Stimulated activated CD4-positive, alpha-beta T cell treated with anti-CD3 and anti-CD28 coated beads, TNF-alpha, amount 100 ng/mL, for 1 hour (primary cell): ENCODE measurements around the gene PRKAB2.
"Not testable (repeated sequence)": the region's sequence is repeated elsewhere in the genome, so short reads cannot be mapped to it uniquely, and the experiment has no call there.

Experiments used
- DNase-seq, 3 donors: peaks; one replicate each; pipeline ENCODE4 v3.0.0-alpha.2; 2020; ENCODE audit warnings: low read depth in 3 of 3, low spot score in 1 of 3

PRKAB2 gene, protein sequence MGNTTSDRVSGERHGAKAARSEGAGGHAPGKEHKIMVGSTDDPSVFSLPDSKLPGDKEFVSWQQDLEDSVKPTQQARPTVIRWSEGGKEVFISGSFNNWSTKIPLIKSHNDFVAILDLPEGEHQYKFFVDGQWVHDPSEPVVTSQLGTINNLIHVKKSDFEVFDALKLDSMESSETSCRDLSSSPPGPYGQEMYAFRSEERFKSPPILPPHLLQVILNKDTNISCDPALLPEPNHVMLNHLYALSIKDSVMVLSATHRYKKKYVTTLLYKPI

DNA sequence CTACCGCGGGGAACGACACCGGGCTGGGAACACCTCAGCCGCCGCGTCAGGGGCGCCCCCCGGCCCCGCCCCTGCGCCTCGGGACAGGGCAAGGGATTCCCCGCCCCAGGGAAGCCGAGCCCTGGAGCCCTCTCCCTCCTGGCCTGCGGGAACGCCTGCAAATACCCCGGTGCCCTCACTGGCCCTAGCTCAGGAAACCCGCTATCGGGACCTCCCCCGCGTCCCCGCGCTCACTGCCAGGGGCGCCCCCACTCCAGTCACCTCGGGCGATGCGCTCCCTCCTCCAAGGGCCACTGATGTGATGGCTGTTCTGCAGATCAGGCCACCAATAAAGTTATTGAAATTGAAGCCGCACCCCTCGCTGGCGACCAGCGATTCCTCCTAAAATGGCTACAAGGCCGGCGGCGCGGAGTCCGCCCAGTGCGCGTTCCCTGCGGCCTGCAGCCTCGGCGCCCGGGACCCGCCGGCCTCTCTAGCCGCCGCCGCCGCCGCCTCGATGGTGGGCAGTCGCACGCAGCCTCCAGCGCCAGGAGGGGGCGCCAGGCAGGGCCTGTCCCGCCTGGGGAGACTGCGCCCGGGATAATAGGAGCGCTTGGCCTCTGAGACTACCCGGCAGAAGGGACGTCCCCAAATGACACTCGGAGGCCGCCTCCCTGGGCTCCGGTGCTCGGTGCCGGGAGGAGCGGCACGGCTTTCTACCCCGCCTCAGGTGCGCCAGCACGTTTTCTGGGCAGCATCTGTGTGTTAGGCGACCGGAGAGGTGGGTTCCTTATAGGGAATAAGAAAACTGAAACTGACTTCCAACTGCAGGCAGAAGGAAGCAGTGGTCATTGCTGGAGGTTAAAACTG, at the start of gene PRKAB2:
PRKAB2 (minus strand) TSS at position 303 of the 849 bp plus-strand sequence. CDS start 326 bp downstream, outside the sequence.
- DNase-seq: peak; percentile 66 to 87 (median 75)

DNA sequence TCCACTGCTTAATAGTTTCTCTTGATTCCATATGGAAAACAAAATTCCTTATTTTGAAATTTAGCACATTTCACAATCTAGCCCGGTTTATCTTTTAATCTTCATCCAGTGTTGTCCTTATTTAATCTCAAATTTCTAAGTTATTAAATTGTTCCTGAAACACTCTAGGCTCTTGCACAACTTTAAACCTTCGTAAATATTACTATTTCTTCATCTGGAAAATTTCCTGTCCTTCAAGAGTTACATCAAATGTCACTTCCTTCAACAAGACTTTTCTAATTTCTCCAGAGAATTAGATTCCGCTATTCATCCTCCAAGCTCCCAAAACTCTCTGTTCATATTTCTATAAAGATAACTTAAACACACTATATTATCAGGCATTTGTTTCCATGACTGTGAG, 46.3 kb upstream of the PRKAB2 start:
- DNase-seq: no peak

DNA sequence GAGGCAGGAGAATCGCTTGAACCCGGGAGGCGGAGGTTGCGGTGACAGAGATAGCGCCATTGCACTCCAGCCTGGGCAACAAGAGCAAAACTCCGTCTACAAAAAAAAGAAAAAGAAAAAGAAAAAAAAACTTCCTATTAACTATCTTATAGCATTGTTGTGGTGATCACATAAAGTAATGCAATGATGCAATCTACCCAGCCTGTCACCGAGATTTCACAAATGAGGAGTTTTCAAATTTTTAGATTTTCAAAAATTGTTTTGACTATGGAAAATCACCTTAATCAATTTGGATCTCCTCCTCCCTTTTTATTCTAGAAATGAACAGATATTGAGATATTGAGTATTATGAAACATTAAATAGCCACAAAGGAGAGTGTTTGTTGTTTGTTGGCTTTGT, 44.9 kb upstream of the PRKAB2 start:
- no peak for DNase-seq

DNA sequence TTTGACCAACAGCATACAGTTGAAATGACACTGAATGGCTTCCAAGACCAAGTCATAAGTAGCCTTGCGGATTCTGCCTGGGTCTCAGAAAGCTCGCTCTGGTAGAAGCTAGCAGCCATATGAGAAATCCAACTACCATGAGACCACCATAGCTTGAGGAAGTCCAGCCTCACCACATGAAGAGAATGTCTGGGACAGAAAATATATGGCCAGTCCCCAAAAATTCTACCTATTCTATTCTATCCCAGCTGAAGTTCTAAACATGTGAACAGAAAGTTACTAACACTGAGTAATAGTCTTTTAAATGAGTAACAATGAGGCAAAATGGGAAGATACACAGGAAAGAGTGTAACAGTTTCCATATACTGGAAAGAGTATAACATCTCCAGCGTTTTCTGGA, 43.9 kb upstream of the PRKAB2 start:
- DNase-seq: no peak

DNA sequence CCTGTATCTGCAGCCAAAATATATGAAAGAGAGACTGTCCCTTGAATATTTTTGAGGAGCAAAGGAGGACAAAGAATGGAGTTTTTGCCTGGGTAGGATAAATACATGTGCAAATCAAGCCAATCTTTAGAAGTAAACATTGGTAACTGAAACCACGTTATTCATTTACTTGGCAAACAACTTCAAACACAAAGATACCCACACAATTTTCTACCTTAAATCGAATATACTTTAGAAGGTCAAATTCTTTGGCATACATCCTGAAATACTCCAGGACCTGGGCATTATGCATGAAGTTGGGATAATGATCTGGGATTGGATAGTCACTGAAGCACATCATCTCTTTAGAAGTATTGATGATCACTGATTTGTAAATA, 43.3 kb upstream of the PRKAB2 start:
- no peak for DNase-seq

DNA sequence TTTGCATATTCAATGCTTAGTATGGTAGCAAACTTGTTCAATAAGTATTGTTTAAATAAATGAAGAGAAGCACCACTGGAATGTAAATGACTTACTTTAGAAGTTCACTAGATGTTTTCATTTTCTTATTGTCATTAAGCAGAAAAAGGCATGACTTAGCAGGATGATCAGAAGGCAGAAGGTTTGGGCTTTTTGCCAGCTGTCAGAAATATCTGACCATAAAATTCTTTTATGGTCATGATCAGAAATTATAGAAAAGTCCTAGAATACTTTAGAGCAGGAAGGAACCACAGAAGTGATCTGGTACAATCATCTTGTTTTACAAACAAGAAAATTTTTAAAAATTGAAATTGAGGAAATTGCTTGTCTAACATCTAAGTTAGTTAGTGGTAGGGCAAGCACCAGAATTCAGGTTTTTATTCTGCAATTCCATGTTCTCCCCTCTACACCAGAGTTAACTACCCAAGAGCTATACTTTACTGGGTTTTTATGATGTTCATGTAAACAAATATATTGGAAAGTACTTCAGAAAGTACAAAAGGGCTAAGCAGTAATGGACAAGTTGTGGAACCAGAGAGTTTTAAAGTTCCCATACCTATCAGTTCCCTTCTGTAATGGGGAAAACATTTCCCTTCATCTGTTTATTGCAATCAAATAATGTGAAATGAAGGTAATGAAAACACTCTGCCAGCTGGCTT, 42.7 kb upstream of the PRKAB2 start:
- DNase-seq: no peak

DNA sequence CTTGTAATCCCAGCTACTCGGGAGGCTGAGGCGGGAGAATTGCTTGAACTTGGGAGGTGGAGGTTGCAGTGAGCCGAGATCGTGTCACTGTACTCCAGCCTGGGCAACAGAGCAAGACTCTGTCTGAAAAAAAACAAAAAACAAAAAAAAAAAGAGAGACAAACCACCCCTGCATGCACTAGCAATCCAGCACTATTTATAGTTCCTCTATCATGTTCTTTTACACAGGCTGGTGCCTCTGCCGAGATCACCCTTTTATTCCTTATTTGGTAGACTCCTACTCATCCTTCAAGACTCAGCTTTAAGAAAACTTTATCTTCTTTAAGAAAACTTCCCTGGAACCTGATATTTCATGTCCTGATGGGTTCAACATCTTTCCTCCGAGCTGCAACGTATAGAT, 42.1 kb upstream of the PRKAB2 start:
- DNase-seq: no peak

DNA sequence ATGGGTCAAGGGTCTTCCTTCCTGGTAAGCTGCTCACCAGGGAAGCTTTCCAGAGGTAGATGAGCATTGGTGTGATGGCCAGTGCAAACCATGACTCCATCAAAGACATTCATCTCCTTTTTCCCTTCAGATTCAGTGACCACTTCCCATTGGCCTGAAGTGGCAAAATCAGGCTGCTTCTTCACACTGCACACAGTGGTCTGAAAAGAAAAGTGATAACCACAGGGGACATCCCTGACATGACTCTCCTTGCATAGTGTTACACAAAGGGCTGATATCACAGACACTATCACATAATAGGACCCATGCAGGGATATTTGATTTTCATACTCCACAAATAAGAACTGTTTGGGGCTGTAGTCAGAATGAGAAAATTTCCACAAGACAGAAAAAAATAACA, 41.0 kb upstream of the PRKAB2 start:
- no peak for DNase-seq

DNA sequence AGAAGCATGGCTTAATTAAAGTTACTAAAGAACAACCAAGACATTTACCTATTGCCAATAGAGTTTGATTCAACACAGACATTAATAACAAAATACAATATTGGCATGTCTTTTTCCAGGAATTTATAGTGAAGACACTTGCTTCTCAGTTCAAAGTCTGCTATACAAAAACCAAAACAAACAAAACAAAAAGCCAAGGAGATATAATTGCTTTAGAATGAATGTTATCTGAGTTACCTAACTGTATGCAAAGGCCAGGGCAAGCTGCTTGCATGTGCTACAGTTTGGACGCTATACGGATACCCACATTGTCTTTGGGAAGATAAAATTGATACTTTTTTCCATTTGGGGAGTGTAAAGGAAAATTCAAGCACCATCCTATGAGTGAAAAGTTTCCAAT, 39.3 kb upstream of the PRKAB2 start:
- no peak for DNase-seq

DNA sequence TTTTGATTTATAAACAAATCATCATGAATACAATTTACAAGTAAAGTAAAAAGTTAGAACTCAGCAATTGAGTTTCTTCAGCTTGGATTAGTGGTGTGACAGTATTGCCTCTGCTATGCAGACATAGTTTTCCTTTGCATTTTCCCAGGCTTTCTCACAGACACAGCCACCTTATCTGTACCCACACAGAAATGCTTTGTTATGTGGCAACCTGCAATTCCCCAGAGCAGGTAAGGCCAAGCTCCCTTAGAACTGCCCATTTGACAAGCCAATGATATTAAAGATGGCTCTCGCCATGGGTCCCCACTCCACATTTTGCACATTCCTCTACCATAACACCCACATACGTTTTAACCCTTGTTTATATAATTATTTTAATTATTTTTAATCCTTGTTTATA, 38.7 kb upstream of the PRKAB2 start:
- no peak for DNase-seq

DNA sequence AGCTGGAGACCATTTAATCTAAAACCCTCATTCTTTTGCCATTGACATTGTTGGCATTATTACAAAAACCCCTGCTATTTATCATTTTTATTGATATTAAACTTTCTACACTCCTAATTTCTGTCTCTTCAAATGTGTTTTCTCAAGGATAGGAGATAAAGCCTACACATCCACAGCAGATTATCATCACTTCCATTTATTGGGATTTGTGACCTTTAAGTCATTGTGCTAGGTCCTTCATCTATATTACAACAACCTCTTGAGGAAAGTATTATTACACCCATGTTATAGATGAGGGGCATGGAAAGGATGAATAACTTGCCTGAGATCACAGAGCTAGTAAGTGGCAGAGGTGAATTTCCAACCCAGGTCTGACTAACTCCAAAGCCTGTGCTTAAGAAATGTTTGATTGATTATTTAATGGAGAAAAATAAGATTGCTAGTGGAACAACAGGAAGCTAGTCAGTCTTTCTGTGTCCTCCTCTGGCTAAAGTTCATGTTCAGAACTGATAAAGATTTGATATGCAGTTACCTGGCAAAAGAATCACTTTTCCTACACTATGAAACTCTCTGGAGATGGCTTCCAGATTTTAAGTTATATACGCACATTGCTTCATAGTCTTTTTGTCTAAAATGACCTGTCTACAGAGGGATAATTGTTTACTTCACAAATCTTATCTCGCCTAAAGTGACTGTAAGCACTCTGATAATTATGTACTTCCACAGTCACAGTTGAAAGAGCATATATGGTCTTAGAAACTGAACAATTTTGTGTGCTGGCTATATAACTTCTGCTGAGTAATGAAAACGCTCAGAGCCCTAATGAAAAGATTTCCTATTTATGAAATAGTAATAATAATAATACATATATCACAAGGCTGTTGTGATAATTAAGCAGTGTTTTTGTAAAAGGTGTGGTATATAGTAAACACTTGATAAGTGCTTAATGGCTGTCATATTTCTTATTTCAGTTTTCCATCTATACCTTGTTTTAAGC, 37.9 kb upstream of the PRKAB2 start:
- DNase-seq: no peak

DNA sequence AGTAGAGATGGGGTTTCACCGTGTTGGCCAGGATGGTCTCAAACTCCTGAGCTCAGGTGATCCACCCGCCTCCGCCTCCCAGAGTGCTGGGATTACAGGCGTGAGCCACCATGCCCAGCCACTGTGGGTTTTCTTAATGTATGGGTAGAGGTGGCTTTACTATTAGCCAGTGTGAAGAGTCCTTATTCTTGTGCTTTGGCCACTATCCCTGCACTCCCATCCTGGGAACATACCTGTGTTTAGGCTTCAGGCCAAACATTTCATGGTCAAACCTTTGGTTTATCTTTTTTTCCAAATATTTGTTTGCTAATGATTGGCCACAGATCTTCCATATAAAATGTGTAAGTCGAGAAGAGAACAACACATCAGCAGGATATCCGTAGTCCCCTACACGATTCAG, 36.3 kb upstream of the PRKAB2 start:
- DNase-seq: no peak

DNA sequence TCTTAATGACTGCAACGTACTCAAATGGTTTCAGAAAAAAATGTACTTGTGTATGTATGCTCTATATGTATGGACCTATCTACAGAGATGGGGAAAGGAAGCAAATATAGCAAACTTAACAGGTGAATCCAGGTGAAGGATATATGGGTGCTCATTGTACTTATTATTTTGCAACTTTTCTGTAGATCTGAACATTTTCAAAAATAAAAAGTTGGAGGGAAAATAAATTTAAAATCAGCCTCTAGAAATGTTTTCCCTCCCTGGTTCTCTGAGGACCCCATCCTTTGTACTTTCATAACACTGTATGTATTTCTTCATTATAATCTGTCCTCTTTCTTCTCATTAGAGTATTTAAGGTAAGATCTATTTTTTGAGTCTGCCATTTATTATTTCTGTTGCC, 34.9 kb upstream of the PRKAB2 start:
- DNase-seq: no peak

DNA sequence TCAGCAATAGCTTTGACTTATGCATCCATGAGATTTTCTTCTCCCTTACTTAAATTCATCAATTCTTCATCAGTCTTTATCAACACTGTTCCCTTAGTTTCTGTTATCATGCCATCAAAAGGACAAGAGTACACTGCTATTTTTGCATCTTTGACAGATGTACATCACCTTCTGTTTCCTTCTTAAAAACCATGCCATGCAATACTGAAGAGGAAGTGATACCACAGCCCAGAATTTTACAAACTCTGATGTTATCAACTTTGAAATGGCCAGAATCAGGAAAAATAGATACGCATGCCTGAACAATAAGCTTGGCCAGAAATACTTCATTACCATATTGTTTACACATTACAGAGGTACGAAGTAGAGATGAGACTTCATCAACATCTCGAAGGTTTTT, 31.8 kb upstream of the PRKAB2 start:
- DNase-seq: no peak

DNA sequence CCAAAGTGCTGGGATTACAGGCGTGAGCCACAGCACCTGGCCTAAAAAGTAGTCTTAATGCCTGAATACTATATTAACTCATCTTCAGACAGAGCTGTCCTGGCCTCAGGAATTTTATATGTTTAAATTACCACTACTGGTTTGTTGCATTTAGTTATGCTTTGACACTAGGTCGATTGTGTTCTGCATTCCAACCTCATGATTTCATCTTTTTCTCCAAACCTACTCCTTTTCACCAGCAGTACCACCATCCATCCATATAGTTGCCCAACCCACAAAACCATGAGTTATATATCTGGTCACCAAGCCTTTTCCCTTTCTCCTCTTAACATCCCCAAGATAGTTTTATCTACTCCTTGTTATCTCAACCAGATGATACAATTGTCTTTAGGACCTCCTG, 30.3 kb upstream of the PRKAB2 start:
- no peak for DNase-seq

DNA sequence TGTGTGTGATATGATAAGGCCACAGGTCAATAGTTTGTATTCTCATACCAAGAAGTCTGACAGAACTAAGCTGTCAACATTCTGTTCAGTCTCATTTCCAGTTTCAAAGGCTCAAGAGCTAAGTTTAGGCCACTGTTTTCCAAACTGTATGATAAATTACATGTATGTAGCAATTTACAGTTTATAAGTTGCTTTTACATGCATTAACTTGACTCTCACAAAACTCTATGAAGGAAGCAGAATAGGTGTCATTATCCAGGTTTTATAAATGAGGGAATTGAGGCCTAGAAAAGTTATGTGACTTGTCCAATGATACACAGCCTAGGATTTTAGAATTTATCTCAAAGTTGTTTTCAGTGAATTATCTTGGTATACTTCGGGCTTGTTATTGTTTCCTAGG, 29.5 kb upstream of the PRKAB2 start:
- no peak for DNase-seq

DNA sequence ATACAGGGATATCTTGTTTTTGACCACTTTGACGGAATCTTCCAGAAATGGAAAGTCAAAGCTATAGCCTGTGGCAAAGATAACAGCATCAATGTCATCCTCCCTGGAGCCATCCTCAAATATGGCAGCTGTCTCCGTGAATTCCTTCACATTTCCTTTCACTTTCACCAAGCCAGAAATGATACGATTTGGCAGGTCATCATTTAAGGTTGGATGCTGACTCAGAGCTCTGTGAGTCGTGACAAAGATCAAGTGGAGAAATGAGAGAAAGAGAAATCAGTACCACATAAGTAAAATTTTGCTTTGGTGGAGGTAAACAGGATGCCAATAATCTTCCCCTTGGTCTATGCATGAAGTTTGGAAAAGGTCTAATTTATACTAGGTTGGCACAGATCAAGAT, 29.0 kb upstream of the PRKAB2 start:
- no peak for DNase-seq

DNA sequence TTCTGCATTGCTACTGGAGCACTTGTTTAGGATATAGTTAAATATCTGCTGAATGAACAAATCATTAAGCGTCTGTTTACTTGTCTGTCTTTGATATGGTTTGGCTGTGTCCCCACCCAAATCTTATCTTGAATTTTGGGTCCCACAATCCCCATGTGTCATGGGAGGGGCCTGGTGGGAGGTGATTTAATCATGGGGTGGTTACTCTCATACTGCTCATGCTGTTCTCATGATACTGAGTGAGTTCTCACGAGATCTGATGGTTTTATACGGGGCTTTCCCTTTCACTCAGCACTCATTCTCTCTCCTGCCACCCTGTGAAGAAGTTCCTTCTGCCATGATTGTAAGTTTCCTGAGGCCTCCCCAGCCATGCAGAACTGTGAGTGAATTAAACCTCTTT, 25.1 kb upstream of the PRKAB2 start:
- DNase-seq: not testable (repeated sequence)

DNA sequence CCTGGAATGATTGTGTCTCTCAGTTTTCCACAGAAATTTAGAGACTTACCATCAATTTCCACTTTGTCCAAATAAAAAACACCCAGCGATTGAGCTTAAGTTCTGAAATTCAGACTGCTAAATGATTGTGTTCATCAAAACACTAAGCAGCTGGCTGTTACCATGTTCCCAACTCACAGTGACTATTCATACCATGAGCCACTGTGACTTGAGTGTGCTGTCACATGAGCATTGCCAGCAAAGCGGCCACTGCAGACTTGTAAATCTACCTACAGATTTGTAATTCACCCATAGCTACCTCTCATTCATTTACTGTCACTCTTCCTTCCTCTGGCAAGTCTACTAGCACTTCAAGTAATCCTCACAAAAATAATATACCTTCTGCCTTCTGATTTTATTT, 17.2 kb upstream of the PRKAB2 start:
- DNase-seq: no peak

DNA sequence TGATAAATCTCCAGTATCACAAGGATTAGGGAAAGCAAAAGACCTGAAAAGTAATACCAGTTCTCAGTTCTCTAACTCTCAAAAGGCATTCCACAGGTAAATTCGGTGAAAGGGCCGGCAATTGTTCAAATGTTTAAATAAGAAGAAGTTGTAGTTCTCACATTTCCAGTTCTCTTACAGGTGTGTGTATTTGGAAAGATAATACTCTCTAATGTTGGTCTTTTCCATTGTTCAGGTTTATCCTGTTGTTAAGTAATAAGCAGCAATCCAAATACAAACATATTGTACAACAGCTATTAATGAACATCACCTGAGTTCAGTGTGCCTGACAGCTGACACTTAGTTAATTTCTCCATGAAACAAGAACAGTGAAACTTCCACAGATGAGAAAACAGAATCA, 13.2 kb upstream of the PRKAB2 start:
- no peak for DNase-seq
